ENCODE measurements around the gene FOXA2. TPM values are rescaled to one million over a fixed set of nuclear protein-coding genes. Genes with fewer than 3 reads are reported as not detected.
A peak's percentile ranks its signal among the peaks of the same experiment; 100 is the strongest.

Gene FOXA2
- total RNA-seq, 1 donor from 2014 or later, result 35.6 TPM

DNA sequence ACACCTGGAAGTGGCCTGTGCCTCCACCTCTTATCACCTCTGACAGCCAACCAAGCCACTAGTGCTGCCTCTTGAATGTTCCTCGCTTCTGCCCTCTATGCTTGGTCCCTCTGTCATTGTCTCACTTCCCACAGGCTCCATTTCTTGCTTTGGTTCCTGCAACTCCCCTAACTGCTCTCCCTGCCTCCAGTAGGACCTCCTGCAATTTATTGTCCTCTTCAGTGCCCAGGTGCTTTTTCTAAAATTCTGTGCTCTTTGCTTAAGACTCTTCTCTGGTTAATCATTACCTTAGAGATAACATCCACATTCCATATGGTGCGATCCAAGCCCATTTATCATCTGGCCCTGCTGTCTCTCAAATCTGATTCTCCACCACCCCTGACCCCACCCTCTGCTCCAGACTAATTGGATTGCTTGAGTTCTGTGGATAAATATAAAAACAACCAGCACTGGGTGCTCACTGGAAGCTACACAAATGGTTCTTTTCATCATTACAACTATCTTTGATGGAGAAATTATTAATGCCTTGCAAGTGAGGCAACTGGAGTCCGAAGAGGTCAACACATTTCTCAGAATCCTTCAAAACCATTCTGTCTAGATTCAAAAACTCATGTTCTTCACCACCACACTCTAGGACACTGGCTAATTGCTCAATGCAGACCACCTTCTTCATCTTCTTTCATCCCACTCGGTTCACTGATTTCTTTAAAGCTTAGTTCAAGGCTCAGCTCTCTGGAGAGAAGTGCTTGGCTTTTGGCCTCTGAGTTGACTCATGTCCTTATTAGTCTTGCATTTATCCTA is 47.2 kb downstream of the FOXA2 start:
- no peak for DNase-seq (ENCODE audit: low spot score)

DNA sequence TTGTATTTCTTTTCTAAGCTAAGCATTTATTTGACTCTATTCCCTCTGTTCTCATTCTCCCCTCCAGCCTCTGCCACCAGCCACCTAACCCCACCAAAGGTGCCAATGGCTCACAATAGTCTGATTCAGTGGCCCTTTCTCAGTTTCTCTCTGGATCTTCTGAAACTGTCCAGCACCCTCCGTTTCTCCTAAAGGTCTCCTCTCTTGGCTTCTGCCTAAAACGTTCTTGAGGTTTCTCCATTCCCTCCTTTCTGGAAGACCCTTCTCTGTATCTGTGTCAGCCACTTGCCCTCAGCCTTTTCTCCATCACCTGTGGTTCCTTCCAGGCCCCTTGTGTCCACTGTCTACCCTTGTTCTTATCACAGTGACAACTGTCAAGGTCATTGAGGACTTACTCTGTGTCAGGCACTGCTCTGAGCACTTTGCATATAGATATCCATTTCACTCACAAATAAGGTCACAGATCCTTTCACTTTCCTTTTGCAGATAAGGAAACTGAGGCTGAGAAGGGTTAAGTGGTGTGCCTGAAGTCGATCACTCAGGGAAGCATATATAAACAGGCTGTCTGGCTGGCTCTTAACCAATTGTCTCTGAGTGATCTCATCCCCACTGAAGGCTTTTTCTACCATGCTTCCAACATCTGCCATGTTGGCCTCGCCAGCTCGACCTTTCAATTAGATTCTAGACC is 48.1 kb downstream of the FOXA2 start:
- DNase-seq (ENCODE audit: low spot score), result no peak

- DNase-seq (ENCODE audit: low spot score), result no peak
Measured at GRCh38 chr20:22535483-22535882, 48.9 kb downstream of the FOXA2 start.

DNA sequence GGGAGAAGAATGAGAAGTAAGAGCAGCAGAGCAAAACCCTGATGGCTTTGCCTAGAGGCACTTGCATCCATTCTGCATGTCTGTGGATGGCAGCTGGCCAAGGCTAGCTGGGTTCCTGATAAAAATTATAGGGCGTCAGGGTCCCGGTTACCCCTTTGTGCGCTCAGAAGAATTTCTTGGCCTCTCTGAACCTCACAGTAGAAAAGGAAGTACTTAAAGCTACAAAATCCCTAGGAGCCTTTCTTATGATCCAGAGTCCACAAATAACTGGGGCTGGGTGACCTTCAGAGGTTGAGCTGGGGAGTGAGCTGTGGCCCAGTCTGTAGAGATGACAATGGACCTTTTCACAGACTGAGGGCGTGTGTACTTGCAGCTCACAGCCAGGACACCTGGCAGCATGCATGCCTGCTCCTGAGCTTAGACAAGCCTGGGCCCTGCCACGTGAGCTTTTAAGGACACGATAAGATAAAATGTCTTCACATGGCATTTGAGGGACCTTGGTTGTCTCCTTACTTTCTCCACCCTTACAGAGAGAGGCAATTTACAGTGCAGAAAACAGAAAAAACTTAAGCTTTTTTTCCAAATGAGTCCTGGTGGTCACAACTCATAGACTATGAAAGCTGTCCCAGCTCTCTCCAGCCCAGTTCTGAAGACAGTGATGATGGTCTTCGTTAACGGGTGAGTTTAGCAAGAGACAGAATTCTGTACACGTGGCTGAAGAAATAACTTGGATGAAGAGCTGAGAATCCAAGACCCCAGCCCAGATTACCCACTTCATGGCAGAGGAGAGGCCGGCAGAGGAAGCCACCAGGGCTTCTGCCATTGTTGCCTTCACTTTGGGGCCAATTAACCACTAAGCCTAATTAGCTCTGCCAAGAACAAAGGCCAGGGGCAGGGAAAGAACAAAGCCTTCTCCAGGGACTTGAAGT is 50.3 kb downstream of the FOXA2 start:
- peak; percentile 72 for DNase-seq (ENCODE audit: low spot score)

GRCh38 chr20:22532598-22532997 is 51.8 kb downstream of the FOXA2 start:
- DNase-seq (ENCODE audit: low spot score), result no peak

DNA sequence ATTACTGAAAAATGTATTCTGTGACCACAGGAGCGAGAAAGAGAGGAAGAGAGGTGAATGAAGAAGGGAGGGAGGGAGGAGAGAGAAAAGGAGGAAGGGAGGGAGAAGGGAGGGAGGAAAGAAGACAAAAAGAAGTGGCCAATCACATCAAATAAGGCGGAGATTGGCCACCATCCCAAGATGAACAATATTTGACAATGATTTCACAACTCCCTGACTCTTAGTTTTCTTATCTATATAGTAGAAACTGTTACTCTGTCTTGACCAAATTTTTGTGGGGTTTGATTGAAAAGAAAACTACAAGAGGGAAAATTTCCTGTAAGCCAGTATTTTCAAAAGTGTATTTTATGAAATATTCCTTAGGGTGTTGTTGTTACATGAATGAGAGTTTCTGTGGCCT is 52.6 kb downstream of the FOXA2 start:
- DNase-seq (ENCODE audit: low spot score), result no peak

GRCh38 chr20:22531056-22531615 is 53.2 kb downstream of the FOXA2 start:
- no peak for DNase-seq (ENCODE audit: low spot score)
